IMR-90 (cell line): ENCODE measurements around the gene HEPHL1. TPM values are rescaled to one million over a fixed set of nuclear protein-coding genes. Genes with fewer than 3 reads are reported as not detected.

Source experiments
- ATAC-seq: fragments of 200-7000 bp; cut with Tn5 transposase; 2 replicates; pipeline ENCODE4 v1.9.1; 2020; ENCODE audit warnings: low read depth, mild to moderate bottlenecking, moderate library complexity
- BruUV-seq: library from RNA; stranded (reverse); fragments of 400-500 nt; replicated peaks from 2 replicates; lab custom pipeline; 2021; lab: Mats Ljungman, UMichigan
- CTCF ChIA-PET: fragments of 300-600 bp; formaldehyde crosslinking; extraction: SDS; loops from one replicate; lab custom pipeline; 2021; ENCODE audit warnings: antibody characterized with exemption; lab: Yijun Ruan, JAX
- POLR2A ChIA-PET: fragments of 300-600 bp; sonication (Branson Sonifier 250); formaldehyde crosslinking; loops from one replicate; lab custom pipeline; 2022; ENCODE audit warnings: antibody characterized with exemption; ENCODE audit not compliant: unreplicated experiment; lab: Charles Lee
- DNase-seq: peaks from one replicate; pipeline ENCODE4 v3.0.0; 2013
- H2AFZ ChIP-seq: replicated peaks from 2 replicates; pipeline ENCODE3; 2013; ENCODE audit warnings: low read length, mild to moderate bottlenecking; ENCODE audit not compliant: poor library complexity
- H2AK5ac ChIP-seq: 2 replicates; pipeline ENCODE4 v1.6.1; 2013; ENCODE audit warnings: low read depth, low read length, inconsistent platforms
- H2AK9ac ChIP-seq: replicated peaks from 2 replicates; pipeline ENCODE3; 2013; ENCODE audit warnings: mild to moderate bottlenecking, low read depth, low read length, moderate library complexity; ENCODE audit not compliant: poor library complexity
- H2BK120ac ChIP-seq: 2 replicates; pipeline ENCODE4 v1.6.1; 2013; ENCODE audit warnings: low read depth, low read length, inconsistent platforms
- H2BK15ac ChIP-seq: 3 replicates; pipeline ENCODE4 v1.6.1; 2013; ENCODE audit warnings: low read depth, low read length, inconsistent platforms
- H2BK20ac ChIP-seq: 2 replicates; pipeline ENCODE4 v1.6.1; 2013; ENCODE audit warnings: low read depth, mild to moderate bottlenecking, inconsistent platforms, low read length, moderate library complexity
- H2BK5ac ChIP-seq: 2 replicates; pipeline ENCODE4 v1.6.1; 2013; ENCODE audit warnings: mild to moderate bottlenecking, low read depth, low read length, inconsistent platforms; ENCODE audit not compliant: poor library complexity, severe bottlenecking
- H3K14ac ChIP-seq: replicated peaks from 2 replicates; pipeline ENCODE4 v1.6.1; 2013; ENCODE audit warnings: low read depth, low read length, inconsistent platforms
- H3K18ac ChIP-seq: 2 replicates; pipeline ENCODE4 v1.6.1; 2013; ENCODE audit warnings: low read depth, low read length, control low read depth
- H3K23ac ChIP-seq: 2 replicates; pipeline ENCODE4 v1.6.1; 2013; ENCODE audit warnings: low read depth, low read length, inconsistent platforms
- H3K27ac ChIP-seq: 2 replicates; pipeline ENCODE4 v1.5.1; 2013; ENCODE audit warnings: mild to moderate bottlenecking, control low read depth, low read length; ENCODE audit not compliant: insufficient read depth
- H3K27me3 ChIP-seq: 2 replicates; pipeline ENCODE4 v1.6.1; 2013; ENCODE audit warnings: low read length; ENCODE audit not compliant: control insufficient read depth, insufficient read depth
- H3K36me3 ChIP-seq: 2 replicates; pipeline ENCODE4 v1.6.1; 2013; ENCODE audit warnings: low read length, mixed read lengths; ENCODE audit not compliant: control insufficient read depth, insufficient read depth
- H3K4ac ChIP-seq: 2 replicates; pipeline ENCODE4 v1.6.1; 2013; ENCODE audit warnings: low read depth, low read length, inconsistent platforms
- H3K4me1 ChIP-seq: 2 replicates; pipeline ENCODE4 v1.6.1; 2013; ENCODE audit warnings: low read length, mixed read lengths; ENCODE audit not compliant: control insufficient read depth, insufficient read depth
- H3K4me2 ChIP-seq: 2 replicates; pipeline ENCODE4 v1.6.1; 2013; ENCODE audit warnings: low read depth, mild to moderate bottlenecking, control low read depth, low read length, moderate library complexity
- H3K4me3 ChIP-seq: 2 replicates; pipeline ENCODE4 v1.5.1; 2013; ENCODE audit warnings: low read depth, mild to moderate bottlenecking, control low read depth, low read length, moderate library complexity; ENCODE audit not compliant: insufficient read depth
- H3K56ac ChIP-seq: 2 replicates; pipeline ENCODE4 v1.6.1; 2013; ENCODE audit warnings: low read length, inconsistent platforms; ENCODE audit not compliant: insufficient read depth; ENCODE audit errors: extremely low read depth
- H3K79me1 ChIP-seq, 2 experiments: 2 replicates each; pipeline ENCODE4 v1.6.1; 2013; ENCODE audit warnings: low read length in 2 of 2, inconsistent platforms in 1 of 2, low read depth in 1 of 2
- H3K9ac ChIP-seq: 2 replicates; pipeline ENCODE4 v1.6.1; 2013; ENCODE audit warnings: low read depth, low read length, control low read depth
- H3K9me1 ChIP-seq: 2 replicates; pipeline ENCODE4 v1.6.1; 2013; ENCODE audit warnings: low read length, inconsistent platforms; ENCODE audit not compliant: insufficient read depth
- H3K9me3 ChIP-seq: 2 replicates; pipeline ENCODE4 v1.6.1; 2013; ENCODE audit warnings: low read length; ENCODE audit not compliant: control insufficient read depth, insufficient read depth
- H4K20me1 ChIP-seq: 2 replicates; pipeline ENCODE4 v1.6.1; 2013; ENCODE audit warnings: low read length, inconsistent platforms; ENCODE audit not compliant: insufficient read depth
- H4K5ac ChIP-seq: 2 replicates; pipeline ENCODE4 v1.6.1; 2013; ENCODE audit warnings: mild to moderate bottlenecking, low read depth, low read length, control low read depth
- H4K8ac ChIP-seq, 2 experiments: 2 replicates each; pipeline ENCODE4 v1.6.1; 2013; ENCODE audit warnings: low read depth in 2 of 2, low read length in 2 of 2, control low read depth in 1 of 2, inconsistent platforms in 1 of 2
- H4K91ac ChIP-seq: 2 replicates; pipeline ENCODE4 v1.6.1; 2013; ENCODE audit warnings: low read depth, low read length, inconsistent platforms; ENCODE audit not compliant: insufficient read depth
- BHLHE40 ChIP-seq: fragments of 150-350 bp; IDR thresholded peaks from 2 replicates; pipeline ENCODE4 v1.6.1; 2016; ENCODE audit warnings: mild to moderate bottlenecking, low read depth, low read length
- CEBPB ChIP-seq: IDR thresholded peaks from 2 replicates; pipeline ENCODE4 v1.6.1; 2012; ENCODE audit warnings: low read depth, low read length, improper control_type of control experiment
- CHD1 ChIP-seq: IDR thresholded peaks from 2 replicates; pipeline ENCODE4 v1.6.1; 2012; ENCODE audit warnings: low read depth, low read length, improper control_type of control experiment
- MAFK ChIP-seq: IDR thresholded peaks from 2 replicates; pipeline ENCODE4 v1.6.1; 2012; ENCODE audit warnings: low read depth, low read length, improper control_type of control experiment
- MAZ ChIP-seq: IDR thresholded peaks from 2 replicates; pipeline ENCODE4 v1.6.1; 2012; ENCODE audit warnings: low read depth, mild to moderate bottlenecking, low read length, improper control_type of control experiment, moderate library complexity, borderline replicate concordance
- MXI1 ChIP-seq: IDR thresholded peaks from 2 replicates; pipeline ENCODE4 v1.6.1; 2012; ENCODE audit warnings: low read depth, mild to moderate bottlenecking, low read length, moderate library complexity, borderline replicate concordance
- NFE2L2 ChIP-seq: fragments of 150-350 bp; IDR thresholded peaks from 2 replicates; pipeline ENCODE4 v1.6.1; 2016; ENCODE audit warnings: low read depth, mild to moderate bottlenecking, low read length
- POLR2A ChIP-seq: IDR thresholded peaks from 2 replicates; pipeline ENCODE4 v1.6.1; 2012; ENCODE audit warnings: mild to moderate bottlenecking, low read depth, low read length
- RCOR1 ChIP-seq: IDR thresholded peaks from 2 replicates; pipeline ENCODE4 v1.6.1; 2012; ENCODE audit warnings: mild to moderate bottlenecking, low read length, improper control_type of control experiment; ENCODE audit not compliant: insufficient replicate concordance
- dilution Hi-C: fragments of 300-500 bp; cut with HindIII; formaldehyde crosslinking; loops from one replicate; pipeline ENCODE4 v1.14.3; 2018; ENCODE audit warnings: low sequenced_read_pairs; ENCODE audit not compliant: unreplicated experiment
- in situ Hi-C: fragments of 300-500 bp; cut with MboI; formaldehyde crosslinking; loops from 3 replicates; pipeline ENCODE4 v1.14.3; 2019; ENCODE audit warnings: low sequenced_read_pairs, inconsistent platforms, mixed read lengths
- intact Hi-C: fragments of 100-400 bp; cut with micrococcal nuclease; formaldehyde crosslinking; loops from 2 replicates; pipeline ENCODE4 v1.10.0; 2022
- polyA plus RNA-seq, 3 experiments: library from polyadenylated mRNA; depleted of rRNA; stranded (reverse); fragments of >200 nt; gene quantifications; 2 replicates each; pipeline ENCODE4 v1.2.3, GENCODE V29; 2012; ENCODE audit warnings: low replicate concordance in 1 of 3
- total RNA-seq: library from RNA; depleted of rRNA; stranded (reverse); fragments of >200 nt; gene quantifications from 2 replicates; pipeline ENCODE4 v1.2.3, GENCODE V29; 2012
- TF ChIP-seq, protein P1 (sequence below): fragments of 150-350 bp; IDR thresholded peaks from 2 replicates; pipeline ENCODE4 v1.6.1; 2017; ENCODE audit warnings: mild to moderate bottlenecking, antibody characterized with exemption, low read length, low read depth
- TF ChIP-seq, protein P2 (sequence below): conservative IDR thresholded peaks from 2 replicates; pipeline ENCODE4 v1.5.1; 2012; ENCODE audit warnings: mild to moderate bottlenecking, low read depth, low read length, improper control_type of control experiment
- TF ChIP-seq, protein P3 (sequence below): fragments of 150-350 bp; IDR thresholded peaks from 2 replicates; pipeline ENCODE4 v1.6.1; 2016; ENCODE audit warnings: low read depth, mild to moderate bottlenecking, low read length, moderate library complexity, borderline replicate concordance

Gene HEPHL1
- total and polyA plus RNA-seq, 2 of the 4 experiments (the other 2 are of a cell fraction): under 0.01 to 0.02 TPM

DNA sequence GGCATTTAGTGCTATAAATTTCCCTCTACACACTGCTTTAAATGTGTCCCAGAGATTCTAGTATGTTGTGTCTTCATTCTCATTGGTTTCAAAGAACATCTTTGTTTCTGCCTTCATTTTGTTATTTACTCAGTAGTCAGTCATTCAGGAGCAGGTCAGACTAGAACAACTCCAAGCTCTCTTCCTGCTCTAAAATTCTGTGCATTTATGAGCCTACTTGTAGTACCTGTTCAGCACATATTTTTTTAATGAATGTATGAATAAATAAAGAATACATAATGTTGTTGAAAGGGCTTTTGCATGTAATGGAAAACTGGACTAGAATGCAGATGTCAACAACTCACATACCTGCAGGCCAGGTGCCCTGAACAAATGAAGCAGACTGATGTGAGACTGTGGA is 13.7 kb upstream of the HEPHL1 start:
- H2AK9ac ChIP-seq: no peak overlapping the region
- no peak overlapping the region for H3K9ac ChIP-seq
- no peak overlapping the region for H3K56ac ChIP-seq
- H3K9me3 ChIP-seq: no peaks in the 10 kb centered on the region
- no peak overlapping the region for H2AK5ac ChIP-seq
- ChIA-PET CTCF (no interaction called here), POLR2A (no interaction called here)
- H4K8ac ChIP-seq: no peak overlapping the region
- no peak overlapping the region for H3K23ac ChIP-seq
- no peaks in the 10 kb centered on the region for H3K4me1 ChIP-seq
- H3K4me3 ChIP-seq: no peak overlapping the region
- H3K14ac ChIP-seq: no peak overlapping the region
- dilution Hi-C loops (no loop called here), intact Hi-C loops (no loop called here), in situ Hi-C loops (no loop called here)
- ATAC-seq (no peak), DNase-seq (no peak)
- H4K91ac ChIP-seq: no peak overlapping the region
- H3K27me3 ChIP-seq: no peaks in the 10 kb centered on the region
- H2AFZ ChIP-seq: no peak overlapping the region
- no peaks in the 10 kb centered on the region for H4K20me1 ChIP-seq
- no peak overlapping the region for H2BK15ac ChIP-seq
- H3K4me2 ChIP-seq: no peak overlapping the region
- H3K9me1 ChIP-seq: no peaks in the 10 kb centered on the region
- no peak overlapping the region for H4K5ac ChIP-seq
- no peak overlapping the region for H2BK5ac ChIP-seq
- no peak overlapping the region for H3K27ac ChIP-seq
- no TSS peak for BruUV-seq
- H3K4ac ChIP-seq: no peak overlapping the region
- no peaks in the 10 kb centered on the region for H3K79me1 ChIP-seq
- H2BK20ac ChIP-seq: no peak overlapping the region
- no peak overlapping the region for H3K18ac ChIP-seq
- no peaks in the 10 kb centered on the region for H3K36me3 ChIP-seq
- TF ChIP-seq MAFK: no peak
- TF ChIP-seq NFE2L2: no peak
- TF ChIP-seq, protein P1, sequence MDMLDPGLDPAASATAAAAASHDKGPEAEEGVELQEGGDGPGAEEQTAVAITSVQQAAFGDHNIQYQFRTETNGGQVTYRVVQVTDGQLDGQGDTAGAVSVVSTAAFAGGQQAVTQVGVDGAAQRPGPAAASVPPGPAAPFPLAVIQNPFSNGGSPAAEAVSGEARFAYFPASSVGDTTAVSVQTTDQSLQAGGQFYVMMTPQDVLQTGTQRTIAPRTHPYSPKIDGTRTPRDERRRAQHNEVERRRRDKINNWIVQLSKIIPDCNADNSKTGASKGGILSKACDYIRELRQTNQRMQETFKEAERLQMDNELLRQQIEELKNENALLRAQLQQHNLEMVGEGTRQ: no peak
- no peak for TF ChIP-seq CHD1
- TF ChIP-seq POLR2A: no peak
- no peak for TF ChIP-seq MAZ
- TF ChIP-seq, protein P2, sequence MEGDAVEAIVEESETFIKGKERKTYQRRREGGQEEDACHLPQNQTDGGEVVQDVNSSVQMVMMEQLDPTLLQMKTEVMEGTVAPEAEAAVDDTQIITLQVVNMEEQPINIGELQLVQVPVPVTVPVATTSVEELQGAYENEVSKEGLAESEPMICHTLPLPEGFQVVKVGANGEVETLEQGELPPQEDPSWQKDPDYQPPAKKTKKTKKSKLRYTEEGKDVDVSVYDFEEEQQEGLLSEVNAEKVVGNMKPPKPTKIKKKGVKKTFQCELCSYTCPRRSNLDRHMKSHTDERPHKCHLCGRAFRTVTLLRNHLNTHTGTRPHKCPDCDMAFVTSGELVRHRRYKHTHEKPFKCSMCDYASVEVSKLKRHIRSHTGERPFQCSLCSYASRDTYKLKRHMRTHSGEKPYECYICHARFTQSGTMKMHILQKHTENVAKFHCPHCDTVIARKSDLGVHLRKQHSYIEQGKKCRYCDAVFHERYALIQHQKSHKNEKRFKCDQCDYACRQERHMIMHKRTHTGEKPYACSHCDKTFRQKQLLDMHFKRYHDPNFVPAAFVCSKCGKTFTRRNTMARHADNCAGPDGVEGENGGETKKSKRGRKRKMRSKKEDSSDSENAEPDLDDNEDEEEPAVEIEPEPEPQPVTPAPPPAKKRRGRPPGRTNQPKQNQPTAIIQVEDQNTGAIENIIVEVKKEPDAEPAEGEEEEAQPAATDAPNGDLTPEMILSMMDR: no peak
- TF ChIP-seq CEBPB: no peak
- TF ChIP-seq MXI1: no peak
- no peak for TF ChIP-seq BHLHE40
- TF ChIP-seq, protein P3, sequence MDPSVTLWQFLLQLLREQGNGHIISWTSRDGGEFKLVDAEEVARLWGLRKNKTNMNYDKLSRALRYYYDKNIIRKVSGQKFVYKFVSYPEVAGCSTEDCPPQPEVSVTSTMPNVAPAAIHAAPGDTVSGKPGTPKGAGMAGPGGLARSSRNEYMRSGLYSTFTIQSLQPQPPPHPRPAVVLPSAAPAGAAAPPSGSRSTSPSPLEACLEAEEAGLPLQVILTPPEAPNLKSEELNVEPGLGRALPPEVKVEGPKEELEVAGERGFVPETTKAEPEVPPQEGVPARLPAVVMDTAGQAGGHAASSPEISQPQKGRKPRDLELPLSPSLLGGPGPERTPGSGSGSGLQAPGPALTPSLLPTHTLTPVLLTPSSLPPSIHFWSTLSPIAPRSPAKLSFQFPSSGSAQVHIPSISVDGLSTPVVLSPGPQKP: no peak
- no peak for TF ChIP-seq RCOR1
- no peak overlapping the region for H2BK120ac ChIP-seq
